Hepatocyte (in vitro differentiated cells): Measurements from ENCODE around the gene SCYL3. TPM values are rescaled to one million over a fixed set of nuclear protein-coding genes. Genes with fewer than 3 reads are reported as not detected.

Experiments
- DNase-seq: peaks from one replicate; pipeline ENCODE4 v3.0.0-alpha.2; 2016; ENCODE audit warnings: low spot score
- H2AFZ ChIP-seq: fragments of 200-600 bp; sonication (generic); 2 replicates; pipeline ENCODE4 v1.6.0; 2016; ENCODE audit warnings: antibody characterized with exemption, mild to moderate bottlenecking
- H3K27ac ChIP-seq: fragments of 200-600 bp; sonication (generic); 2 replicates; pipeline ENCODE4 v1.5.1; 2016; ENCODE audit warnings: mild to moderate bottlenecking
- H3K27me3 ChIP-seq: fragments of 200-600 bp; sonication (generic); 2 replicates; pipeline ENCODE4 v1.6.1; 2016
- H3K36me3 ChIP-seq: fragments of 200-600 bp; sonication (generic); replicated peaks from 2 replicates; pipeline ENCODE4 v1.5.1; 2016; ENCODE audit warnings: low read depth; ENCODE audit not compliant: insufficient read depth
- H3K4me1 ChIP-seq: fragments of 200-600 bp; sonication (generic); 2 replicates; pipeline ENCODE4 v1.5.1; 2016; ENCODE audit warnings: mild to moderate bottlenecking, moderate library complexity; ENCODE audit not compliant: insufficient read depth
- H3K4me2 ChIP-seq: fragments of 200-600 bp; sonication (generic); 2 replicates; pipeline ENCODE4 v1.6.0; 2016
- H3K4me3 ChIP-seq: fragments of 200-600 bp; sonication (generic); 2 replicates; pipeline ENCODE4 v1.5.1; 2016; ENCODE audit warnings: mild to moderate bottlenecking
- H3K79me2 ChIP-seq: fragments of 200-600 bp; sonication (generic); 2 replicates; pipeline ENCODE4 v1.6.0; 2017; ENCODE audit warnings: mild to moderate bottlenecking
- H3K9me2 ChIP-seq: fragments of 200-600 bp; sonication (generic); replicated peaks from 2 replicates; pipeline ENCODE4 v1.6.0; 2017; ENCODE audit warnings: mild to moderate bottlenecking; ENCODE audit not compliant: insufficient read depth
- H3K9me3 ChIP-seq: fragments of 200-600 bp; sonication (generic); 2 replicates; pipeline ENCODE4 v1.5.1; 2016; ENCODE audit warnings: low read depth, mild to moderate bottlenecking
- H4K20me1 ChIP-seq: fragments of 200-600 bp; sonication (generic); 2 replicates; pipeline ENCODE4 v1.6.0; 2016; ENCODE audit warnings: mild to moderate bottlenecking; ENCODE audit not compliant: insufficient read depth, poor library complexity, severe bottlenecking
- EZH2 ChIP-seq: fragments of 200-600 bp; sonication (generic); IDR thresholded peaks from 2 replicates; pipeline ENCODE4 v1.6.1; 2016; ENCODE audit warnings: antibody characterized with exemption, mild to moderate bottlenecking, borderline replicate concordance
- EZH2phosphoT487 ChIP-seq: fragments of 200-600 bp; sonication (generic); IDR thresholded peaks from one replicate; pipeline ENCODE4 v1.6.1; 2018; ENCODE audit warnings: antibody characterized with exemption, mild to moderate bottlenecking, low read depth, moderate library complexity; ENCODE audit not compliant: unreplicated experiment, severe bottlenecking
- WGBS: methylation state at CpG from one replicate; pipeline ENCODE4 v1.1.6; 2016; ENCODE audit warnings: low lambda C conversion rate; ENCODE audit errors: missing lambda C conversion rate; 5-methylcytosine and 5-hydroxymethylcytosine counted together
- polyA plus RNA-seq: library from polyadenylated mRNA; unstranded; fragments of >200 nt; fragmentation: Nextera tagmentation; extraction: Ambion mirVana; gene quantifications from 2 replicates; pipeline ENCODE4 v1.2.1, GENCODE V29; 2016
- total RNA-seq: library from RNA; depleted of rRNA; stranded (reverse); fragments of >200 nt; gene quantifications from 2 replicates; pipeline ENCODE4 v1.2.3, GENCODE V29; 2014
- TF ChIP-seq, protein P1 (sequence below): fragments of 200-600 bp; sonication (generic); IDR thresholded peaks from 2 replicates; pipeline ENCODE4 v1.5.1; 2016; ENCODE audit warnings: antibody characterized with exemption, mild to moderate bottlenecking; ENCODE audit not compliant: poor library complexity

Gene SCYL3
- total and polyA plus RNA-seq, 2 experiments from 2014 or later: 4.9 to 7.7 TPM

DNA sequence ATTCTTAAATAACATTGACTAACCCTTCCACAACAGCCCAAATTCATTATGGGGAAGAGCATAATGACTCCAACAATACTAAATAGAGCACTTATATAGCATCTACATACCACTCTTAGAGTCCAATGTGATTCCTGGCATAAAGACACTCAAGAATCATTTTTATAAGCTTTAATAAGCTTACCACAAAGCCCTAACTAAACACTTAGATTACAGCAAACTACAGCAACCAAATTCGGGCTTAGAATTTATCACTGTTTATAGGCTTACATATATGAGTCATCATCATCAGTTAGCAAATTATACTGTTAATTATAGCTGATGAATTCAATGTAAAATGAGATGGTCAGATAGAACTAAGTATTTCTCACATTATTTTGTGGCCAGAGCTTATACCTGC, 7.3 kb downstream of the SCYL3 start:
- H4K20me1 ChIP-seq: no peaks in the 10 kb centered on the region
- H3K36me3 ChIP-seq: no peaks in the 10 kb centered on the region
- H3K4me2 ChIP-seq: no peak overlapping the region
- H3K27me3 ChIP-seq: no peaks in the 10 kb centered on the region
- H2AFZ ChIP-seq: no peak overlapping the region
- H3K4me1 ChIP-seq: peaks cover 11% of the 10 kb centered on the region
- 81% methylated on average over 1 of the region's 1 CpG for WGBS
- no peaks in the 10 kb centered on the region for H3K9me3 ChIP-seq
- DNase-seq: no peak
- no peak overlapping the region for H3K4me3 ChIP-seq
- H3K79me2 ChIP-seq: peaks cover 60% of the 10 kb centered on the region
- no peak overlapping the region for H3K27ac ChIP-seq
- H3K9me2 ChIP-seq: no peaks in the 10 kb centered on the region
- TF ChIP-seq, protein P1, sequence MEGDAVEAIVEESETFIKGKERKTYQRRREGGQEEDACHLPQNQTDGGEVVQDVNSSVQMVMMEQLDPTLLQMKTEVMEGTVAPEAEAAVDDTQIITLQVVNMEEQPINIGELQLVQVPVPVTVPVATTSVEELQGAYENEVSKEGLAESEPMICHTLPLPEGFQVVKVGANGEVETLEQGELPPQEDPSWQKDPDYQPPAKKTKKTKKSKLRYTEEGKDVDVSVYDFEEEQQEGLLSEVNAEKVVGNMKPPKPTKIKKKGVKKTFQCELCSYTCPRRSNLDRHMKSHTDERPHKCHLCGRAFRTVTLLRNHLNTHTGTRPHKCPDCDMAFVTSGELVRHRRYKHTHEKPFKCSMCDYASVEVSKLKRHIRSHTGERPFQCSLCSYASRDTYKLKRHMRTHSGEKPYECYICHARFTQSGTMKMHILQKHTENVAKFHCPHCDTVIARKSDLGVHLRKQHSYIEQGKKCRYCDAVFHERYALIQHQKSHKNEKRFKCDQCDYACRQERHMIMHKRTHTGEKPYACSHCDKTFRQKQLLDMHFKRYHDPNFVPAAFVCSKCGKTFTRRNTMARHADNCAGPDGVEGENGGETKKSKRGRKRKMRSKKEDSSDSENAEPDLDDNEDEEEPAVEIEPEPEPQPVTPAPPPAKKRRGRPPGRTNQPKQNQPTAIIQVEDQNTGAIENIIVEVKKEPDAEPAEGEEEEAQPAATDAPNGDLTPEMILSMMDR: no peak
- no peak for TF ChIP-seq EZH2phosphoT487
- no peak for TF ChIP-seq EZH2

DNA sequence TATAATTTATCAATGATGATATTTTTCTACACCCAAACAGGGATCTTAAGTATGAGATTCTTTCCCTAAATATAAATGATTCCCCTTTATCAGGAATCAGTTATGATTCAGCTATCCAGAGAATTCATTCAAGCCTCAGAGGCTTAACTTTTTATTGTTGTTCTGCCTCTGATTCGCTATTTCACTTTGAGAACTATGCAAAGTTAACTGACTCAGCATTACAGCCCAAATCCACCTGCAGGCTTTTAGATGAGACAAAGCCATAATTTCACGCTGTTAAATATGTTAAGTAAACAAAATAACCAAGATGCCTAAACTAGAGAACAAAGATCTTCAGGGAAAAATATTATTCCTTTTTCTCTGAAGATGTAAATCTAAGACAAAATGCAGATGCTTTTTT, 8.5 kb downstream of the SCYL3 start:
- WGBS: 90% methylated on average over 2 of the region's 2 CpGs
- Histone ChIP-seq H3K27me3 (no peaks in the 10 kb centered on the region), H3K9me2 (no peaks in the 10 kb centered on the region), H3K4me2 (no peak overlapping the region), H3K27ac (no peak overlapping the region), H3K4me3 (no peak overlapping the region), H4K20me1 (no peaks in the 10 kb centered on the region), H2AFZ (no peak overlapping the region), H3K79me2 (peaks cover 58% of the 10 kb centered on the region), H3K36me3 (no peaks in the 10 kb centered on the region), H3K4me1 (no peaks in the 10 kb centered on the region), H3K9me3 (no peaks in the 10 kb centered on the region)
- no peak for DNase-seq
- TF ChIP-seq, protein P1: no peak
- no peak for TF ChIP-seq EZH2

DNA sequence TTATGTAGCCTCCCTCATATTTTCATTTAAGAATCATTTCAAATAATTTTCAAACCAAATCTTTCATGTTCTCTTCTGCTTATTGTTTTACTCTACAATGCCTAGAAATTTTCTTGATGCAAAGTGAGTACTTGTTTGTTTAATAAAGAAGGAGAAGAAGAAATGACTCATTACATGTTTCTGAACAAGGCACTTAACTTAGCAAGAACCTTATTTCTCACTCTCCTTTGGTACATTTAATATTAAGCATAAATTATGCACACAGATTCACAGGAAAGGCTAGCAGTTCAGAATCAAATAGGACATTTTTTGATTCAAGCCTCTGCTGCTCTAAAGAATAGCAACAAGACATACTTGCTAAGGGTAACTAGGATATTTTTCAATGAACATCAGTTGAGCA, 9.1 kb downstream of the SCYL3 start:
- Histone ChIP-seq H3K9me3 (no peaks in the 10 kb centered on the region), H3K4me1 (no peaks in the 10 kb centered on the region), H3K36me3 (no peaks in the 10 kb centered on the region), H3K79me2 (peaks cover 53% of the 10 kb centered on the region), H3K4me3 (no peak overlapping the region), H3K4me2 (no peak overlapping the region), H3K27ac (no peak overlapping the region), H3K9me2 (no peaks in the 10 kb centered on the region), H3K27me3 (no peaks in the 10 kb centered on the region), H4K20me1 (no peaks in the 10 kb centered on the region), H2AFZ (no peak overlapping the region)
- TF ChIP-seq, protein P1: no peak
- TF ChIP-seq EZH2 (no peak), EZH2phosphoT487 (no peak)
- no peak for DNase-seq

DNA sequence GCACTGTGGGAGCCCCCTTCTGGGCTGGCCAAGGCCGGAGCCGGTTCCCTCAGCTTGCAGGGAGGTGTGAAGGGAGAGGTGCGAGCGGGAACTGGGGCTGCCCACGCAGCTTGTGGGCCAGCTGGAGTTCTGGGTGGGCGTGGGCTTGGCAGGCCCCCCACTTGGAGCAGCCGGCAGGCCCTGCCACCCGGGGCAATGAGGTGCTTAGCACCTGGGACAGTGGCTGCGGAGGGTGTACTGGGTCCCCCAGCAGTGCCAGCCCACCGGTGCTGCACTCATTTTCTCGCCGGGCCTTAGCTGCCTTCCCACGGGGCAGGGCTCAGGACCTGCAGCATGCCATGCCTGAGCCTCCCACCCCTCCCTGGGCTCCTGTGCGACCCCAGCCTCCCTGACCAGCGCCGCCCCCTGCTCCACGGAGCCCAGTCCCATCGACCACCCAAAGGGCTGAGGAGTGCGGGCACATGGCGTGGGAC, 11.6 kb downstream of the SCYL3 start:
- Histone ChIP-seq H3K4me3 (no peak overlapping the region), H3K4me1 (no peaks in the 10 kb centered on the region), H3K4me2 (no peak overlapping the region), H3K9me2 (no peaks in the 10 kb centered on the region), H3K79me2 (peaks cover 28% of the 10 kb centered on the region), H3K9me3 (no peaks in the 10 kb centered on the region), H3K27ac (no peak overlapping the region), H3K27me3 (no peaks in the 10 kb centered on the region), H4K20me1 (no peaks in the 10 kb centered on the region), H2AFZ (no peak overlapping the region), H3K36me3 (no peaks in the 10 kb centered on the region)
- WGBS: over 99% methylated on average over 17 of the region's 20 CpGs
- DNase-seq: no peak
- TF ChIP-seq, protein P1: no peak
- no peak for TF ChIP-seq EZH2
